HuH-7 (cell line): ENCODE results near the gene KRTAP21-3.
"Not testable (repeated sequence)": the region's sequence is repeated elsewhere in the genome, so short reads cannot be mapped to it uniquely, and the experiment has no call there.

Experiments used
- DNase-seq: peaks from one replicate; pipeline ENCODE4 v3.0.0; 2011; ENCODE audit warnings: low spot score

The KRTAP21-3 gene

GRCh38 chr21:30718239-30718909 lies at the start of gene KRTAP21-3:
Gene KRTAP21-3 (minus strand): TSS chr21:30718777. CDS start chr21:30718759, 18 bp downstream.
- DNase-seq, result no peak

GRCh38 chr21:30760776-30761175 lies 42.2 kb upstream of the KRTAP21-3 start:
- no peak for DNase-seq

GRCh38 chr21:30758306-30758705 lies 39.7 kb upstream of the KRTAP21-3 start:
- DNase-seq, result no peak

- not testable (repeated sequence) for DNase-seq
These were observed 36.8 kb upstream of the KRTAP21-3 start, which contains the start of gene KRTAP21-1 for GRCh38 chr21:30755328-30755727. Gene KRTAP21-1 (minus strand): TSS chr21:30755428. CDS start chr21:30755378, 50 bp downstream.

GRCh38 chr21:30747159-30747558 lies 28.6 kb upstream of the KRTAP21-3 start, which contains the start of gene KRTAP21-2:
Gene KRTAP21-2 (minus strand): TSS chr21:30747259. CDS start chr21:30747202, 57 bp downstream.
- no peak for DNase-seq

- no peak for DNase-seq
These were observed 21.9 kb upstream of the KRTAP21-3 start for GRCh38 chr21:30740462-30740861.

GRCh38 chr21:30733026-30733425 lies 14.4 kb upstream of the KRTAP21-3 start:
- no peak for DNase-seq

GRCh38 chr21:30726726-30727125 lies 8.1 kb upstream of the KRTAP21-3 start:
- no peak for DNase-seq

GRCh38 chr21:30719401-30719800 lies 824 bp upstream of the KRTAP21-3 start:
- DNase-seq, result no peak

- DNase-seq, result no peak
These were observed 1.5 kb downstream of the KRTAP21-3 start for GRCh38 chr21:30717105-30717504.

GRCh38 chr21:30714946-30715345 lies 3.6 kb downstream of the KRTAP21-3 start:
- DNase-seq, result no peak

- DNase-seq, result no peak
These were observed 4.1 kb downstream of the KRTAP21-3 start for GRCh38 chr21:30714456-30714855.

- no peak for DNase-seq
These were observed 4.8 kb downstream of the KRTAP21-3 start for GRCh38 chr21:30713766-30714165.

GRCh38 chr21:30710499-30710898 lies 8.1 kb downstream of the KRTAP21-3 start:
- no peak for DNase-seq

- DNase-seq, result no peak
These were observed 11.2 kb downstream of the KRTAP21-3 start for GRCh38 chr21:30707409-30707808.

- DNase-seq, result no peak
These were observed 22.6 kb downstream of the KRTAP21-3 start for GRCh38 chr21:30695956-30696355.

- no peak for DNase-seq
These were observed 28.8 kb downstream of the KRTAP21-3 start for GRCh38 chr21:30689822-30690221.

- no peak for DNase-seq
These were observed 34.1 kb downstream of the KRTAP21-3 start for GRCh38 chr21:30684506-30684905.

GRCh38 chr21:30680586-30680985 lies 38.0 kb downstream of the KRTAP21-3 start:
- DNase-seq, result no peak

- DNase-seq, result no peak
These were observed 41.8 kb downstream of the KRTAP21-3 start for GRCh38 chr21:30676737-30677136.

GRCh38 chr21:30674312-30674711 lies 44.3 kb downstream of the KRTAP21-3 start:
- DNase-seq, result no peak

GRCh38 chr21:30672985-30673650 lies 45.5 kb downstream of the KRTAP21-3 start:
- no peak for DNase-seq

GRCh38 chr21:30668776-30669175 lies 49.8 kb downstream of the KRTAP21-3 start:
- DNase-seq, result no peak
